ENCODE results near the gene RUNX2.
"Not testable (repeated sequence)": the region's sequence is repeated elsewhere in the genome, so short reads cannot be mapped to it uniquely, and the experiment has no call there.

Gene RUNX2

GRCh38 chr6:45455408-45455807 lies 127.3 kb downstream of the RUNX2 start:
- DNase-seq (ENCODE audit: low read depth in 1 of 2, low spot score in 1 of 2): no peak

- DNase-seq (ENCODE audit: low read depth in 1 of 2, low spot score in 1 of 2): no peak
Observed at GRCh38 chr6:45457141-45457540, 129.0 kb downstream of the RUNX2 start.

- no peak for DNase-seq (ENCODE audit: low read depth in 1 of 2, low spot score in 1 of 2)
Observed at GRCh38 chr6:45458672-45459071, 130.5 kb downstream of the RUNX2 start.

GRCh38 chr6:45460166-45460565 lies 132.0 kb downstream of the RUNX2 start:
- DNase-seq (ENCODE audit: low read depth in 1 of 2, low spot score in 1 of 2): no peak

GRCh38 chr6:45461486-45461885 lies 133.4 kb downstream of the RUNX2 start:
- DNase-seq (ENCODE audit: low read depth in 1 of 2, low spot score in 1 of 2): no peak

- DNase-seq (ENCODE audit: low read depth in 1 of 2, low spot score in 1 of 2): no peak
Observed at GRCh38 chr6:45462190-45463134, 134.3 kb downstream of the RUNX2 start.

- DNase-seq (ENCODE audit: low read depth in 1 of 2, low spot score in 1 of 2): no peak
Observed at GRCh38 chr6:45464685-45465084, 136.6 kb downstream of the RUNX2 start.

GRCh38 chr6:45466686-45467085 lies 138.6 kb downstream of the RUNX2 start:
- no peak for DNase-seq (ENCODE audit: low read depth in 1 of 2, low spot score in 1 of 2)

GRCh38 chr6:45467417-45467816 lies 139.3 kb downstream of the RUNX2 start:
- DNase-seq (ENCODE audit: low read depth in 1 of 2, low spot score in 1 of 2): not testable (repeated sequence)

- no peak for DNase-seq (ENCODE audit: low read depth in 1 of 2, low spot score in 1 of 2)
Observed at GRCh38 chr6:45467853-45468252, 139.7 kb downstream of the RUNX2 start.

GRCh38 chr6:45469663-45470062 lies 141.5 kb downstream of the RUNX2 start:
- no peak for DNase-seq (ENCODE audit: low read depth in 1 of 2, low spot score in 1 of 2)

GRCh38 chr6:45470131-45470738 lies 142.1 kb downstream of the RUNX2 start:
- DNase-seq (ENCODE audit: low read depth in 1 of 2, low spot score in 1 of 2): no peak

- no peak for DNase-seq (ENCODE audit: low read depth in 1 of 2, low spot score in 1 of 2)
Observed at GRCh38 chr6:45472382-45472781, 144.3 kb downstream of the RUNX2 start.

GRCh38 chr6:45473121-45473993 lies 145.2 kb downstream of the RUNX2 start:
- DNase-seq (ENCODE audit: low read depth in 1 of 2, low spot score in 1 of 2): no peak

GRCh38 chr6:45474376-45474775 lies 146.2 kb downstream of the RUNX2 start:
- no peak for DNase-seq (ENCODE audit: low read depth in 1 of 2, low spot score in 1 of 2)

GRCh38 chr6:45476341-45476740 lies 148.2 kb downstream of the RUNX2 start:
- no peak for DNase-seq (ENCODE audit: low read depth in 1 of 2, low spot score in 1 of 2)

- DNase-seq (ENCODE audit: low read depth in 1 of 2, low spot score in 1 of 2): no peak
Observed at GRCh38 chr6:45477278-45477677, 149.1 kb downstream of the RUNX2 start.

GRCh38 chr6:45477790-45478189 lies 149.7 kb downstream of the RUNX2 start:
- no peak for DNase-seq (ENCODE audit: low read depth in 1 of 2, low spot score in 1 of 2)

- DNase-seq (ENCODE audit: low read depth in 1 of 2, low spot score in 1 of 2): no peak
Observed at GRCh38 chr6:45478240-45478639, 150.1 kb downstream of the RUNX2 start.

GRCh38 chr6:45479834-45480751 lies 152.0 kb downstream of the RUNX2 start:
- no peak for DNase-seq (ENCODE audit: low read depth in 1 of 2, low spot score in 1 of 2)

Data from activated T-helper 1 cell treated with anti-CD3 and anti-CD28 coated beads, Interleukin-2, amount 50 U/mL, for 16 hours (primary cell).